Stimulated activated naive CD4-positive, alpha-beta T cell treated with Interleukin-2 at 50 U/mL for 16 hours (primary cell): Measurements from ENCODE around the gene ST8SIA4.

ENCODE experiments used
- DNase-seq: peaks from one replicate; lab custom pipeline; 2025; lab: John Stamatoyannopoulos, UW

The ST8SIA4 gene

GRCh38 chr5:100780376-100780870 lies 122.7 kb downstream of the ST8SIA4 start:
- DNase-seq, result no peak

GRCh38 chr5:100779669-100780375 lies 123.3 kb downstream of the ST8SIA4 start:
- DNase-seq, result no peak

- no peak for DNase-seq
Observed at GRCh38 chr5:100777680-100778300, 125.3 kb downstream of the ST8SIA4 start.

- DNase-seq, result no peak
Observed at GRCh38 chr5:100775533-100775855, 127.6 kb downstream of the ST8SIA4 start.

GRCh38 chr5:100772548-100772947 lies 130.5 kb downstream of the ST8SIA4 start:
- DNase-seq, result no peak

- DNase-seq, result no peak
Observed at GRCh38 chr5:100772006-100772405, 131.1 kb downstream of the ST8SIA4 start.

- DNase-seq, result no peak
Observed at GRCh38 chr5:100771181-100771580, 131.9 kb downstream of the ST8SIA4 start.

GRCh38 chr5:100768221-100768620 lies 134.9 kb downstream of the ST8SIA4 start:
- DNase-seq, result no peak

GRCh38 chr5:100762995-100763394 lies 140.1 kb downstream of the ST8SIA4 start:
- DNase-seq, result no peak

- DNase-seq, result no peak
Observed at GRCh38 chr5:100762108-100762507, 141.0 kb downstream of the ST8SIA4 start.

GRCh38 chr5:100761192-100761591 lies 141.9 kb downstream of the ST8SIA4 start:
- DNase-seq, result no peak

GRCh38 chr5:100760688-100761087 lies 142.4 kb downstream of the ST8SIA4 start:
- no peak for DNase-seq

GRCh38 chr5:100758780-100759179 lies 144.3 kb downstream of the ST8SIA4 start:
- no peak for DNase-seq

- no peak for DNase-seq
Observed at GRCh38 chr5:100758306-100758705, 144.8 kb downstream of the ST8SIA4 start.

GRCh38 chr5:100757618-100758017 lies 145.5 kb downstream of the ST8SIA4 start:
- no peak for DNase-seq
